KOPT-K1 (cell line): ENCODE results near the gene CNTD1.

ENCODE experiments used
- H3K27ac ChIP-seq: fragments of 200-600 bp; sonication (generic); 2 replicates; pipeline ENCODE4 v1.5.1; 2016; ENCODE audit warnings: antibody characterized with exemption, mild to moderate bottlenecking, low read depth, low read length; ENCODE audit not compliant: poor library complexity, severe bottlenecking
- H3K36me3 ChIP-seq: fragments of 200-600 bp; sonication (generic); 2 replicates; pipeline ENCODE4 v1.5.1; 2017; ENCODE audit warnings: antibody characterized with exemption, mild to moderate bottlenecking, low read length, moderate library complexity; ENCODE audit not compliant: insufficient read depth
- H3K9me3 ChIP-seq: fragments of 200-600 bp; sonication (generic); 2 replicates; pipeline ENCODE4 v1.5.1; 2017; ENCODE audit warnings: antibody characterized with exemption, low read length, mild to moderate bottlenecking; ENCODE audit not compliant: insufficient read depth, poor library complexity, severe bottlenecking

The CNTD1 gene

DNA sequence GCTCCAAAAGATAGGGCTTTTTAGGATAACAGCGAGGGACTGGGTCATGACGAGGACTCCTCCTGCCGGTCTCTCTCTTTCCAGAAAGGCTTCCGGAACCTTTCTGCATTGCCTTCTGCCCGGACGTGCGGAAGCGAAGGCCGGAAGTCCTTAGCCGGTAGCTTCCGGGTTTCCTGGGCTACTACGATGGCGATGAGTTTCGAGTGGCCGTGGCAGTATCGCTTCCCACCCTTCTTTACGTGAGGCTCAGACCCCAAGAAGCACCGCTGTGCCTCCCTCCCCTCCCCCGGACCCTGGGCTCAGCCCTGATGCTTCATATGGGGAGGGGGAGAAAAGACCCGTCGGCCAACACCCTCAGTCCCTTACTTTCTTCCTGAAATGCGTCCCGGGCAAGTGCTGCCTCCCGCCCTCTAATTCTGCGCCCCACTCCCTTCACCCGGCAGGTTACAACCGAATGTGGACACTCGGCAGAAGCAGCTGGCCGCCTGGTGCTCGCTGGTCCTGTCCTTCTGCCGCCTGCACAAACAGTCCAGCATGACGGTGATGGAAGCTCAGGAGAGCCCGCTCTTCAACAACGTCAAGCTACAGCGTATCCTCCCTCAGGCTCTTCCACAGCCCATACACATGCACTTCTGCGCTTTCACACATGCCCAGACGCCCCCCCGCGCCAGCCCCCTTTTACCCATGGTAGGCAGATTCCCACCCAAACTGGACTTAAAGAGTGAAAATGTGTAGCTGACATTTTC lies 25.2 kb upstream of the CNTD1 start, which contains the start of gene VPS25:
TSS of gene VPS25 (plus strand) at position 160 of the 746 bp plus-strand sequence. CDS start at position 187, 27 bp downstream.
- Histone ChIP-seq H3K36me3 (peaks cover 36% of the 10 kb centered on the region), H3K9me3 (no peaks in the 10 kb centered on the region), H3K27ac (peak within 1 kb of the TSS; percentile 77)

DNA sequence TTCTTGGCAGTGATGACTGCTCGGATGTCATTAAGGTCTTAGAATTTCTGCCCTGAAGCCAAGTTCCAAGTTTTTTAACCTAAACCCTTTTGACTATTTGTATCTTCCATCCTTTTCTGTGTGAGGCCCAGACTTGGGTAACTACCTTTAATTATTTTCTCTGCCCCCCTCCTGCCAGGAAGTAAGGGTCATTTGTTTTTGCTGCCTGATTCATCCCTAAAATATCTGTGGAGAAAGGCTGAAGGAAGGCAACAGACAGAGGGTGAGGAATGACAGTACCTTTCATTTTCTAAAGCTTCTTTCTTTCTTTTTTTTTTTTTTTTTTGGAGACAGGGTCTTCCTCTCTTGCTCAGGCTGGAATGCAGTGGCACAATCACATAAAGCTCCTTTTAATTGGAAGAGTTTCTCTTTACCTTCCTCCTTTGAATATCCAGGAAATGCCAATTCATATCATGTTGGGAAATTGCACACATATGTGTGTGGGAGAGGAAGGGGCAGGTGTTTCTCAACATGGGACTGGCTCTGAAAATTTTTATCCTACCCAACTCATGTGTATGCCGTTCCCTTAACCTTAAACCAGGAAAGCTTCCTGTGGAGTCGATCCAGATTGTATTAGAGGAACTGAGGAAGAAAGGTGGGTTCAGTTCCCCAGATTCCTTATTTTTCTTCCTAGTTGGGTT lies 24.5 kb upstream of the CNTD1 start:
- H3K27ac ChIP-seq, result peak overlapping the region; percentile 77
- peaks cover 43% of the 10 kb centered on the region for H3K36me3 ChIP-seq
- H3K9me3 ChIP-seq, result no peaks in the 10 kb centered on the region

DNA sequence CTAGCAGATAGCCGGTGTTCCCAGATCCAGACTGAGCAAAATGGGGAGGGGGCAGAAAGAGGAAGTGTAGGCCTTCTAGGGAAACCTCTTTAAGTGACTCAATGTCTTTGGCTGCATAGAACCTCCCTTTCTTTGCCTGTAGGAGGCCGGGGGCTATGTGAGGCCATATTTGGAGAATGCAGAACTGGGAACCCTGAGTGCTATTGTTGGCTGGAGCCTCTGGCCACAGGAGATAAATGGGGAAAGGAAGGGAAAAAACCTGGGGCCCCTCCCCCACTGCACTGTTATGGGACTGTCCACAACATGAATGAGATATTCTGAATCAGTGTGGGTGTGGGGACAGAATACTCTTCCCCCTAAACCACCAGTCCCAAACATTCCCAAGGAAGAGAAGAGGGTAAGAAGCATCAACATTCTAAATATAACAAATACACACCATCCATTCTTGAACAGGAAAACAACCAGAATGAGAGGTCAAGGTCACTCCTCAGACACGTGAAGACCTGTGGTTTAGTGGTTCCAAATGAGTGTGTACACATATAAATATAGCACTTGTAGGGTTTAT lies 23.0 kb upstream of the CNTD1 start:
- peaks cover 54% of the 10 kb centered on the region for H3K36me3 ChIP-seq
- no peaks in the 10 kb centered on the region for H3K9me3 ChIP-seq
- no peak overlapping the region for H3K27ac ChIP-seq

DNA sequence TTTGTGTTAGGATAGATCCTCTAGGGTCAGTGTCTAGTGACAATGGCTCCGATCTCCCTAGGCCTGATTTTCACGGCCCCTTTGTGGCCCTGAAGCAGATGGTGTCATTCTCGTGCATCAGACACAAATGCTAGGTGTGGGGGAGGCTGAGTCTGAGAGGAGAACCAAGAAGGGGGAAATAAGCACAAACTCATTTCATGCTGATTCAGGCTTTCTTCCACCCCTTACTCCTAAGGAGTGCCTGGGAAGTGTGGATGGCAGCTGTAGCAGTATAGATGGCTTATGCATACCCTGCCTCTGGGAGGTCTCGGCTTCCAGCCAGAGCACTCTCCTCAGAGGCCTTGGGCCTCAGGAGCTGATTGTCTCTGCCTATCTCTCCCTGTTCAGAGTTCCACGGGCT lies 20.1 kb upstream of the CNTD1 start:
- Histone ChIP-seq H3K9me3 (no peaks in the 10 kb centered on the region), H3K27ac (no peak overlapping the region), H3K36me3 (peaks cover 64% of the 10 kb centered on the region)

DNA sequence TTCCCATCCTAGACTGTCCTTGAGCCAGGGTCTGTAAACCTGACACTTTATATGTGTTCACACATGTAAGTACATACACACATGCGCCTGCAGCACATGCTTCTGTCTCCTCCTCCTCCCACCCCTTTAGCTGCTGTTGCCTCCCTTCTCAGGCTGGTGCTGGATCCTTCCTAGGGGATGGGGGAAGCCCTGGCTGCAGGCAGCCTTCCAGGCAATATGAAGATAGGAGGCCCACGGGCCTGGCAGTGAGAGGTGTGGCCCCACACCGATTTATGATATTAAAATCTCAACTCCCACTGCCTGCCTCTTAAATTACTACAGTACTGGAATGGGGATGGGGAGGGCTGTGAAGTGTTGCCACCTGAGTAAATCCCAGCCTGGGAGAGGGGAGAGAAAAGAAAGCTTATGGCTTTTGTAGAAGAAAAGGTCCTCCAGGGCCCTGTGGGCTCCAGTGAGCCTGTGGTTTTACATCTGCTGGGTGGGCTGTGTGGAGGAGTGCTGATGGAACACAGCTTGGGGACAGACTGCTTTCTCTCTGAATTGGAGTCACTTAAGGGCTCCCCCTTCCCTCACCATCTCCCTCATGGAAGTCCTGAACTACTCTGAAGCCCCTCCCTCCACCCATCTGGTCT lies 19.2 kb upstream of the CNTD1 start:
- Histone ChIP-seq H3K9me3 (no peaks in the 10 kb centered on the region), H3K36me3 (peaks cover 64% of the 10 kb centered on the region), H3K27ac (no peak overlapping the region)

DNA sequence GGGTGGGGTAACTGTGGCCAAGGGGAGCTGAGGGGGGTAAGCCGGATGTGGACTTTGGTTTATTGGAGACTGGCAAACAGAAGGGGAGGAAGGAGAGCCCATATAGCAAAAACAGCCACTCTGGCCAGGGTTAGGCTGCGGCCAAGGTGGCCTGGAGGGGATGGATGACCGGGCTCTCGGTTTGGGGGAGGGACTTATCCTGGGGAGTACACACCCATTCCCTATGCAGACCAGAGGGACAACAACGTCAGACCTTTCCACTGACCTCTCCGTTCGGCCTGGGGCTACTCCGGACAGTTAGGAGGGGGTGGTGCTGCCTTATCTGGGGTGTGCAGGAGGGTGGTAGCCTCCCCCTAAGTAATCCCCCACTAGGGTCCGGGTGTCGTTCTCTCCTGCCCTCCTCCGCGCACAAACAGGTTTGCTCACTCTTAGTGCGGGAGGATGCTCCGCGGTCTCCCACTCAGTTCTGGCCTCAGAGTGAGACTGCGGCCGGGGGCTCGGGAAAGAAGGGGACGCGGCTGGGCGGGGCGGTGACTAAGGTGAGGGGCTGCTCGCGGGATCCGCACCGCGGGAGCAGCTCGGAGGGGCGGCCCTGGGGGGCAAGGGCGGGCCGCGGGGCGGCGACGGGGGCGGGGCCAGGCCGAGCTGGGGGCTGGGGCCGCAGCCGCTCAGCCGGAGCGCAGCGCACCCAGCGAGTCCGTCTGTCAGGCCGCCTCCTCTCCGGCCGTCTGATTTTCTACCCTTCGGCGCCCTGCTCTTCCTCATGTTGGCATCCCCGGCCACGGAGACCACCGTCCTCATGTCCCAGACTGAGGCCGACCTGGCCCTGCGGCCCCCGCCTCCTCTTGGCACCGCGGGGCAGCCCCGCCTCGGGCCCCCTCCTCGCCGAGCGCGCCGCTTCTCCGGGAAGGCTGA lies 18.5 kb upstream of the CNTD1 start, which contains the start of gene WNK4:
TSS of gene WNK4 (plus strand) at position 675 of the 915 bp plus-strand sequence. CDS start at position 764, 89 bp downstream.
- Histone ChIP-seq H3K9me3 (no peaks in the 10 kb centered on the region), H3K27ac (no peak within 1 kb of the TSS), H3K36me3 (peaks cover 60% of the 10 kb centered on the region)

DNA sequence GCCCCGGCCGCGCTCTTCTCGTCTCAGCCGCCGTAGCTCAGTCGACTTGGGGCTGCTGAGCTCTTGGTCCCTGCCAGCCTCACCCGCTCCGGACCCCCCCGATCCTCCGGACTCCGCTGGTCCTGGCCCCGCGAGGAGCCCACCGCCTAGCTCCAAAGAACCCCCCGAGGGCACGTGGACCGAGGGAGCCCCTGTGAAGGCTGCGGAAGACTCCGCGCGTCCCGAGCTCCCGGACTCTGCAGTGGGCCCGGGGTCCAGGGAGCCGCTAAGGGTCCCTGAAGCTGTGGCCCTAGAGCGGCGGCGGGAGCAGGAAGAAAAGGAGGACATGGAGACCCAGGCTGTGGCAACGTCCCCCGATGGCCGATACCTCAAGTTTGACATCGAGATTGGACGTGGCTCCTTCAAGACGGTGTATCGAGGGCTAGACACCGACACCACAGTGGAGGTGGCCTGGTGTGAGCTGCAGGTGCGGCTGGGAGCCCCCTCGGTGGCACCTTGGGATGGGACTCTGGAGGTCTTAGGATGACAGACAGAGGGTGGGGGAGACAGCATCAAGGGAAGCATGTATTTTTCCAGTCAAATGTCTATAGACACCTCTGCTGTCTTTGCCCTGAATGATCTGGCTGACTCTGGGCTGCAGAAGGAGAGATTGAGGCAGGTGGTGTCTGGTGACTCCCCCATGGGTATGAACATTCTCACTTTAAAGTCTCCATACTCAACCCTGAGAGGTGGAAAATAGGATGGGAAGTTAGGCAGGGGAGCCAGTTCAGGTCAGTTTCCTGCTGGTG lies 17.6 kb upstream of the CNTD1 start:
- H3K36me3 ChIP-seq, result peaks cover 52% of the 10 kb centered on the region
- H3K27ac ChIP-seq, result no peak overlapping the region
- no peaks in the 10 kb centered on the region for H3K9me3 ChIP-seq

DNA sequence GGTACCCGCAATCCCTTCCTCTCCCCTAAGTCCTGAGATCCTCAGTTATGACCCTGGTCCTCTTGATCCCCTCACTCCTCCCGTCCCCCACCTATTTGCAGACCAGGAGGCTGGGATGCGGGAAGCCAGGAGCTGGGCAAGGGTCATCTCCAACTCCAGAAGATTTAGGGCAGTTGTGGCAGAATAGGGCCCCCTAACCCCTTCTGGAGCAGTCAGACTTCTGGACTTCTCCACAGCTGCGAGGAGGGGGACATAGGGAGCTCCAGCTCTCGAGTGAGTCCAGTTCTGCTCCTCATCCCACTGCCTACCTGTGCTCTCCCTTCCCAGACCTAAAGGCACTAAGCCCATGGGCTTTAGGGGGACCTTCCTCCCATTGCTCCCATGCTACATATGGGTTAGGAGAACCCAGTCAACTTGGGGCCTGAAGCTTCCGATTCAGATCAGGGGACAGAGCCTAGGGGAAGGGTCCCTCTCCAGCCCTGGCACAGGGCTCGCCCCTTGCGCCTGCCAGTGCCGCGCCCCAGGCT lies 17.0 kb upstream of the CNTD1 start:
- Histone ChIP-seq H3K36me3 (peaks cover 45% of the 10 kb centered on the region), H3K27ac (no peak overlapping the region), H3K9me3 (no peaks in the 10 kb centered on the region)

DNA sequence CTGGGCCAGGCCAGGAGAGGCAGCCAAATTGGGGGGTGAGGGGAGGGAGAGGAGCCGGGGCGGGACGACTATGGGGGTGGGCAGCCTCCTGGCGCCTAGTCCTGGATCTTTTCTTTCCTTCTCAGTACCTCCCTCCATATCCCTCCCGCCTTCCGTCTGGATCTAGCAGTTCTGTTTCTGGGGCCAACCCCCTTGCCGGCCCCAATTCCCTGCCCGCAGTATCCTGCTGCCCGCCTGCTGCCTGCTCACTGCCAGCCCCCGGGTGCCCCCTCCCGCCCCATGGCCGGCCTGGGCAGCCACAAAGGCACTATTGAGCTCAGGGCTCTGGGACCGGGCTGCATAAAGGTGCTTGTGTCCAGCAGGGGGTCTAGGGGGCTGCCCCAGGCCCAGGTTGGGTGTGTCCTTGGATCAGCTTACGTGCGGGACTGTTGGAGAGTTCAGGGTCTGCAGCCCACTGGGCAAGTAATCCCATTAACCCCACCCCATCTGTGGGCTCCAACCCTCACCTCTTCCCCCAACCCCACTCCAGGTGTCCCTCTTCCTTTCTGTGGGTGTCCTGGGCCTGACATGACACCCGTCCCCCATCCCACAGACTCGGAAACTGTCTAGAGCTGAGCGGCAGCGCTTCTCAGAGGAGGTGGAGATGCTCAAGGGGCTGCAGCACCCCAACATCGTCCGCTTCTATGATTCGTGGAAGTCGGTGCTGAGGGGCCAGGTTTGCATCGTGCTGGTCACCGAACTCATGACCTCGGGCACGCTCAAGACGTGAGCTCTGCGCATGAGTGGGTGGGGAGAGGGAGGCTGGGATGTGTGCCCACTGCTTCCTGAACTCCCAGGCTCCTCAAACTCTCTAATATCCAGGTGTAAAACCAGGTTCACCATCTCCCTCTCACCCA lies 16.2 kb upstream of the CNTD1 start:
- no peak overlapping the region for H3K27ac ChIP-seq
- no peaks in the 10 kb centered on the region for H3K9me3 ChIP-seq
- H3K36me3 ChIP-seq, result peaks cover 41% of the 10 kb centered on the region

DNA sequence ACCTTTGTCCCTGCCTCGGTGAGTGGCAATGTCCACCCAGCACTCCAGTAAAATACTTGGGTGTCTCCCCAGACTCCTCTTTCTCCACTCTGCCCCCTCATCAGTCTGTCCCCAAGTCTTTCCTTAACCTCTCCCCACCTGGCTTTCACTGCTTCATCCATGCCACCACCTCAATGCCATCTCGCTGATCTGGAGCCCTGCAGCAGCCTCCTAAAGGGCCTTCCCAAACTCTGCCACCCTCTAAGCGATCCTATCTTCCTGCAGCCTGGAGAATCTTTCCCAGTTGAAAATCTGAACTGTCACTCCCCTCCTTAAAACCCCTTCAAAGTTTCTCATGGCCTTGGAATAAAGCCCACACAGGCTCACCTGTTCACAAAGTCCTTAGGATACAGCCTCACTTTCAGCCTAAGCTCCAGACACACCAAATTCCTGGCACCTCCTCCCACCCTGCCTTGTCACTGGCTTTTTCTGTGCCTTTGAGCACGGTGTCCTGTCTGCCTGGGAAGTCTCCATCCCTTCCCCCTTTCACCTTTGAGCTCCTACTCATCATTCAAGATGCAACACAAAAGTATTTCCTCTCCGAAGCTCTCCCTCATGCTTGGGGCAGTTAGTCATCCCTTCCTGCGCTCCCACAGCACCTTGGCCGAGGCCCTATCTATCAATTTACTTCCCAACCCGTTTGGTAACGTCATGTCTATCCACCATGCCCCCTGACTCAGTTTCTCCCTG lies 15.4 kb upstream of the CNTD1 start:
- Histone ChIP-seq H3K27ac (no peak overlapping the region), H3K9me3 (no peaks in the 10 kb centered on the region), H3K36me3 (peaks cover 39% of the 10 kb centered on the region)

DNA sequence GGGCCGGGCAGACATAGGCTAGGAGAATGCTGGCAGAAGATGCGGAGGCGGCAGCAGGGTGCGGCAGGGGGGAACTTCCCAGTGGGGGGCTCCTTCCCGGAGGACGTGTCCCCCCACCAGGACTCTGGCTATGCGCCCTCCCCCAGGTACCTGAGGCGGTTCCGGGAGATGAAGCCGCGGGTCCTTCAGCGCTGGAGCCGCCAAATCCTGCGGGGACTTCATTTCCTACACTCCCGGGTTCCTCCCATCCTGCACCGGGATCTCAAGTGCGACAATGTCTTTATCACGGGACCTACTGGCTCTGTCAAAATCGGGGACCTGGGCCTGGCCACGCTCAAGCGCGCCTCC lies 14.9 kb upstream of the CNTD1 start:
- H3K27ac ChIP-seq, result no peak overlapping the region
- no peaks in the 10 kb centered on the region for H3K9me3 ChIP-seq
- peaks cover 34% of the 10 kb centered on the region for H3K36me3 ChIP-seq

DNA sequence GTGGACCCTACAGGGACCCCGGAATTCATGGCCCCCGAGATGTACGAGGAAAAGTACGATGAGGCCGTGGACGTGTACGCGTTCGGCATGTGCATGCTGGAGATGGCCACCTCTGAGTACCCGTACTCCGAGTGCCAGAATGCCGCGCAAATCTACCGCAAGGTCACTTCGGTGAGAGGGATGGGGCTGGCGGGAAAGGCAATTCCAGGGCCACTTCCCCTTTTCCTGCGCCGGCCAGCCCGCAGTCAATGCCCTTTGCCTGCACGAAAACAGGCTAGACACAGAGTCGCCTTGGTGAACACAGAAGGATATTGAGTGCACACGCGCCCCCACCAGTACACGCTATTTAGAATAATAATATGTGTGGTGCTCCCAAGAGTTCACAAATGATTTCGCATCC lies 14.3 kb upstream of the CNTD1 start:
- Histone ChIP-seq H3K9me3 (no peaks in the 10 kb centered on the region), H3K36me3 (peaks cover 27% of the 10 kb centered on the region), H3K27ac (no peak overlapping the region)
